Mammary microvascular endothelial cell (primary cell): ENCODE measurements around the gene NAALADL1. TPM values are rescaled to one million over a fixed set of nuclear protein-coding genes. Genes with fewer than 3 reads are reported as not detected.

Experiments used
- total RNA-seq: library from RNA; depleted of rRNA; stranded (reverse); fragments of >200 nt; gene quantifications from 2 replicates; pipeline ENCODE4 v1.2.3, GENCODE V29; 2015

Gene NAALADL1, protein sequence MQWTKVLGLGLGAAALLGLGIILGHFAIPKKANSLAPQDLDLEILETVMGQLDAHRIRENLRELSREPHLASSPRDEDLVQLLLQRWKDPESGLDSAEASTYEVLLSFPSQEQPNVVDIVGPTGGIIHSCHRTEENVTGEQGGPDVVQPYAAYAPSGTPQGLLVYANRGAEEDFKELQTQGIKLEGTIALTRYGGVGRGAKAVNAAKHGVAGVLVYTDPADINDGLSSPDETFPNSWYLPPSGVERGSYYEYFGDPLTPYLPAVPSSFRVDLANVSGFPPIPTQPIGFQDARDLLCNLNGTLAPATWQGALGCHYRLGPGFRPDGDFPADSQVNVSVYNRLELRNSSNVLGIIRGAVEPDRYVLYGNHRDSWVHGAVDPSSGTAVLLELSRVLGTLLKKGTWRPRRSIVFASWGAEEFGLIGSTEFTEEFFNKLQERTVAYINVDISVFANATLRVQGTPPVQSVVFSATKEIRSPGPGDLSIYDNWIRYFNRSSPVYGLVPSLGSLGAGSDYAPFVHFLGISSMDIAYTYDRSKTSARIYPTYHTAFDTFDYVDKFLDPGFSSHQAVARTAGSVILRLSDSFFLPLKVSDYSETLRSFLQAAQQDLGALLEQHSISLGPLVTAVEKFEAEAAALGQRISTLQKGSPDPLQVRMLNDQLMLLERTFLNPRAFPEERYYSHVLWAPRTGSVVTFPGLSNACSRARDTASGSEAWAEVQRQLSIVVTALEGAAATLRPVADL
- total RNA-seq: 6.2 and 18.9 TPM in 2 replicates

DNA sequence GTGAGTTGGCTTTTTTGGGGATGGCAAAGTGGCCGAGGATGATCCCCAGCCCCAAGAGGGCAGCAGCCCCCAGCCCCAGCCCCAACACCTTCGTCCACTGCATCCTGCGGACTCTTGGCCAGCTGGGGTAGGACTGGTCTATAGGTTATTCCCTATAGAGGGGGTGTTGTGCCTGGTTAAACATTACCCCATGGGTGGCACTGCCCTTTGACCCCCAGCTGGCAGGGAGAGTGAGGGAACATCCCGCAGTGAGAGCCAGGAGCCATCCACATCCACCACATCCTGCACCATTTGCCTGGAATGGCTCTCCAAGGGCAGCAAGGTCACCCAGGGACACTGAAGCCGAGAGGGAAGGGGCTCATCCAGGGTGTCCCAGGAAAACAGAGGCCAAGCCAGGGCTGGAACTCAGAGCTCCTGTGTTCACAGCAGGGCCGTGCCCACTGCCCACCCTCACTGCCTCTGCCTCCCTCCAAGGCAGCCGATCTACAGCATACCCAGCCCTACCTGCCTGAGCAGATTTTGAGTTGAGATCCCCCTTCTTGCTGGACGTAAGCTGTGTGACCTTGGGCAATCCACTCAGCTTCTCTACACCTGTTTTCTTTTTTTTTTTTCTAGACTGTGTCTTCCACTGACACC lies at the start of gene NAALADL1:
Gene NAALADL1, minus strand, starts transcription at position 135 of the 636 bp plus-strand sequence. Its CDS starts 32 bp downstream, at position 103.

DNA sequence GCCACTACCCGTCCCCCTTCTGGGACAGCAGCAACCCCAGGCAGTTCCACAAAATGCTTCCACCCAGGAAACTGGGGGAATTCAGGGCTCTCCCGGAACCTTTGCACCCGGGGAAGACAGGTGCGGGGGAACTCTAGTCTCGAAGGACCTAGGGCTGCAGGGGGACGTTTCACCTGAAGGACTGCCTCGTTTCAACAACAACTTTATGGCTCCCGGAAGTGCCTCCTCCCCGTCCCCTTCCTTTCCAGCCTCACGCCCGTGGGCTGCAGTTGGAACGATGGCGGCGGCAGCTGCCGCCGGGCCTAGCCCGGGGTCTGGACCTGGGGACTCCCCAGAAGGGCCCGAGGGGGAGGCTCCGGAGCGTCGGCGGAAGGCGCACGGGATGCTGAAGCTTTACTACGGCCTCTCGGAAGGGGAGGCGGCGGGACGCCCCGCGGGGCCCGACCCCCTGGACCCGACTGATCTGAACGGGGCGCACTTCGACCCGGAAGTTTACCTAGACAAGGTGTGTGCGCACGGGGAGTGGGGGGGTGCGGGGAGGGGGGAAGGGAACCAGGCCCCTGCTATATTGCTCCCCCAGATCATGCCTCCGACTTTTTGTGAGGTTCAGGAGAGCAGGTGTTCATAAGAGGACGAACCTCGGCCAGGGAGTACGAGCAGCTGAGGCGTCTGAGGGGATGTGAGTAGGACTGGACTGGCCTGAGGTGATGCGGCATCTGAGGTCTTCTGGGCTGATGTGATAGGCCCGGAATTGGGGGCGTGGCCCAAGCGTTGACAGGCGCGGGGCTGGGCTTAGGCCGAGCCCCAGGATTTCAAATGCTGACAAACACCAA lies 37.8 kb upstream of the NAALADL1 start, which contains the start of gene VPS51:
Gene VPS51, plus strand, starts transcription at position 241 of the 833 bp plus-strand sequence. Its CDS starts 37 bp downstream, at position 278.

DNA sequence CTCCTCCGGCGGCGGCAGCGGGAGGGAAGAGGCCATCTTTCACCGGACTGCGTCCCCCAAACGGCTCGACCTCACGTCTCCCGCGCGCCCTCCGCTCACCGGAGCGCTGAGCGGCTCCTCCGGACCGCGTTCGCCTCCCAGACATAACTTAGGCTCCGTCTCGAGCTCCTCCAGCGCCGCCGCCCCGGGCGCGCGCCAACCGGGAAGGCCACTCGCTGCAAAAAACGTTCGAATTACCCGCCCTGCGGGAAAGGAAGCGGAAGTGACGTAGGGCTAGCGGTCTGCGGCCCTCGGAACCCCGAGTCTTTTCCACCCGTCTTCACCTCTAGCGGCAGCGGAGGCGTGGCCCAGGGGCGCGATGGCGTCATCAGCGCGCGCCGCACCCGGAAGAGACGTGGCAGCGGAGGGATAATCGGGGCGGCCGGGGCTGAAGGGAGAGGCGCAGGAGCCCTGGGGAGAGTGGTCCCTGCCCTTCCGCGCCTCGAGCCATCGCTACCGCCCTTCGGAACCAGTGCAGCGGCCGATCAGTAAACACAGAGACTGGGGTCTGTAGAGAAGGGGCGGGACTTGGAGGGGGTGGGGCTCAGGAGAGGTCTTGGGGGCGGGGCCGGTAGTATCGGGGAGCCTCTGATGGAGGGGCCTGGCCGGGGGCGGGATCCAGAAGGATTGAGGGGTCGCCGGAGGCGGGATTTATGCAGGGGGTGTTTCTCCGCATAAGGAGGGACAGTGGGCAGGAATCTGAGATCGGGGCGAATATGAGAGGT lies 25.7 kb upstream of the NAALADL1 start, which contains the start of the genes CDCA5 and ZFPL1:
Gene CDCA5, minus strand, starts transcription at position 207 of the 764 bp plus-strand sequence. Its CDS starts 62 bp downstream, at position 145.
Gene ZFPL1, plus strand, starts transcription at position 389 of the 764 bp plus-strand sequence. CDS start 477 bp downstream, outside the sequence.

DNA sequence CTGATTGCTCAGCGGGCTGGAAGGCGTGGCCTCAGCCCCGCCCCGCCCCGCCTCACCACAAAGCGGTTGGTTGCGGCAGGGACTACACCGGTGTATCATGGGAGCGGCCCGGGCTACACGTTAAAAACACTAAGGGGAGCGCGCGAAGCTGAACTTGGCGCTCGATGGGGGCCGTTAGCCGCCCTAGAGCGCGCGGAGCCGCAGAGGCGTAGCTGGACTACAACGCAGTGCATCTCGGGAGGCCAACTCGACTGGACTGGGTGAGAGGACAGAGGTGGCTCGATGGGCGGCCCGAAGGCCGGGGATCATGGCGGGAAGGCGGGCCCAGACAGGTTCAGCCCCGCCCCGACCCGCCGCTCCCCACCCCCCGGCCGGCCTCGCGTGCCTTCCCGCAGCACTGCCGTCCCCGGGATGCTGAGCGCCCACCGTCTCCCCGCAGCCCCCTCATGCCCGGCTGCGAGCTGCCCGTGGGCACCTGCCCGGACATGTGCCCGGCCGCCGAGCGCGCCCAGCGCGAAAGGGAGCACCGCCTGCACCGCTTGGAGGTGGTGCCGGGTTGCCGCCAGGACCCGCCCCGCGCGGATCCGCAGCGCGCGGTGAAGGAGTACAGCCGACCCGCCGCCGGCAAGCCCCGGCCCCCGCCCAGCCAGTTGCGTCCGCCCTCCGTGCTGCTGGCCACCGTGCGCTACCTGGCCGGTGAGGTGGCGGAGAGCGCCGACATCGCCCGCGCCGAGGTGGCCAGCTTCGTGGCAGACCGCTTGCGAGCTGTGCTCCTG lies 17.3 kb downstream of the NAALADL1 start, which contains the start of gene SAC3D1:
Gene SAC3D1, plus strand, starts transcription at position 364 of the 776 bp plus-strand sequence. Its CDS starts 83 bp downstream, at position 447.

DNA sequence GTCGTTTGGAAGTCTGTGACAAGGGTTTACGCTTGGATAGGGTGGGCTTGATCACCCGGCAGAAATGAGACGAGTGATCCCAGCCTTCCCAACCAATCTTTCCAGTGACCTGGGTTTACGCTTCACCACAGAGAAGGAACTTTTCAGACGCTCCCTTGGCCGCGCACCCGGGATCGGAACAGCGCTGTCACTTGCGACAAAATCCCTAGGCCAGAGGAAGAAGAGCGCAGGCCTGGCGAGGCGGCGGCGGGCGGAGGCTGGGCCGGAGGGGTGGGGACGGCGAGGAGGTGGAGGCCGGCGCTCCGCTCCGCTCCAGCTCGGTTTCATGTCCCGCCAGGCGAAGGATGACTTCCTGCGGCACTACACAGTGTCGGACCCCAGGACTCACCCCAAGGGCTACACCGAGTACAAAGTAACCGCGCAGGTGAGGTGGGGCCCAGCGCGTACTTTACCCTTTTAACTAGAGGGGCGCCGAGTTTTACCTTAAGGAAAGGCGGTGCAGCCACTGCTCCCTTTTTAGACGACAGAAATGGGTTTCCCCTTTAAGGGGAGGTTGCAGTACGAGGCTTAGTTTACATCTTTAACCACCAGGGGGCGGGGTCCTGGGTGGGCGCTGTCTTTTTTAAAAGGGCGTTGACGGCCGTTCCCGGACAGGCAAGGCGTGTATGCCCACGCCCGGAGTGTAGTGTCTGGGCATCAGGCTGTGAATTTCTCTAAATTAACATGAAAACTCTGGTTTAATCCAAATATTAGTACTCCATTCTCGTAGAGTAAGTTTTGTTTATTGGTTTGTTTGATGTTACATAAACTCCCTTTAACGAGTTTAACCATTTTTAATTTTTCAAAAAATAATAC lies 30.9 kb downstream of the NAALADL1 start, which contains the start of gene SNX15:
Gene SNX15, plus strand, starts transcription at position 227 of the 855 bp plus-strand sequence. Its CDS starts 99 bp downstream, at position 326.

DNA sequence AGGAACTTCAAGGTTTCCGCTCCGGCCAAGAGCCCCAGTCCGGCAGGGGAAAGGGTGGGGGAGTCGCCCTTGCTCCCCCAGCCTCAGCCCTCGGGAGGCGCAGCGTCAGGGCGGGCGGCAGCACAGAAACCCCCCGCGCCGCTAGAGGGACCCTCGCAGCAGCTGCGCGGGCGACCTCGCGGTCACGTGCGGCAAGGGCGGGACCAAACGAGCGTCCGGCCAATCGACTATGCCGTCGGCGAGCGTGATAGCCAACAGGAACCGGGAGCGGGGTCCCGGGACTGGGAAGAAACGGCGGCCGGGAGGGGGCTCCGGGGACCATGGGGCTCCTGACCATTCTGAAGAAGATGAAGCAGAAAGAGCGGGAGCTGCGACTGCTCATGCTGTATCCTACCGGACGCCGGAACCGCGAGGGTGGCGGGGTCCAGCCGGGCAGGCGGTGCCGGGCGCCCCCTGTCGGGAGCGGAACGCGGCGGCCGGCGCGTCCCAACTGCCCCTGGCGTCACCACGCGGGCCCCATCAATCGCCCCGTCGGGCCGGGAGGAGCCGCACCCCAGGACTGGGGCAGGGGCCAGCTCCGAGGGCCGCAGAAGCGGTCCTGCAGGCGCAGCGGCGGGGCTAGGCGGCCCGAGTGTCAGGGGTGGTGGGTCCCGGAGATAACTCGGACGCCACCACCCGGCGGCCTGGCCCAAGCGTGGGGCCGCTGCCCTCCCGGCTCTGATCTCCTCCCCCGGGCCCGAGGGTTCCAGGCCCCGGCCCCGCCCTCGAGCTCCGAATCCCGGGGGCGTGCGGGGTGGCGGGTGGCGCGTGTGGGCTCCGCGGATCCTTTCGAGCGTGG lies 44.2 kb downstream of the NAALADL1 start, which contains the start of gene ARL2:
Gene ARL2, plus strand, starts transcription at position 273 of the 838 bp plus-strand sequence. Its CDS starts 48 bp downstream, at position 321.

DNA sequence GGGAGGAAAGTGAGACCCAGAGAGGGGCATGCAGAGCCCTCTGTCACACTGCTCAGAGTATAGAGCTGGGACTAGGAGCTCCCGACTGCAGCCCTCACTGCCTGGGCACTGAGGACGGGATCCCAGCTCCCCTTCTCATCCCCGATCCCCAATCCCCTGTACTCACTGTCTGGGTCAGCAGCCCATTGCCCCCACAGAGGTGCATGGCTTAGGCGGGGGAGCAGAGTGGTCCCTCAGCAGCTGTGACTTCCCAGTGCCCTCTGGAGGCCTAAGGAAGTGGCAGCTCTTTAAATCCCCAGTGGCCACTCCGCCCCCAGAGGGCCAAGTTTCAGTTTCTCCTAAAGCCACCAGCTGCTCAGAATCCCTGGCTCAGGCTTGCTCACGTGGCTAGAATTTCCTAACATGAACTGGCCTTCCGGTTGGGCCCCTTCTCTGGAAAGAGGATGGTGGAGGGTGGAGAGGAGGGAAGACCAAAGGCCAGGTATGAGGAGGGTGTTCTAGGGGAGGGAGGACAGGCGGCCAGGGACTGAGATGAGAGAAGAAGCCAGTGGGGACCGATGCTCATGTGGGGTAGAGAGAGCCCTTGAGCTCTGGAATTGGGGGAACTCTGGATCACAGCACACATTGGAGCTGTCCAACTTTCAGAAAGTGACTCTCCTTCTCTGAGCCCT lies 61.5 kb downstream of the NAALADL1 start, which contains the start of gene BATF2:
Gene BATF2, minus strand, starts transcription at position 262 of the 671 bp plus-strand sequence. Its CDS starts 57 bp downstream, at position 205.

Other genes with a start within 250 kb of the NAALADL1 start
- 19.1 and 22.2 TPM in 2 replicates for gene MEN1, start 248.0 kb downstream of the NAALADL1 start, total RNA-seq
- 0.33 and 0.49 TPM in 2 replicates for gene CDC42BPG, start 213.9 kb downstream of the NAALADL1 start, total RNA-seq
- 84.5 and 91.1 TPM in 2 replicates for gene EHD1, start 179.9 kb downstream of the NAALADL1 start, total RNA-seq
- gene ATG2A, start 141.3 kb downstream of the NAALADL1 start, total RNA-seq: 22.2 and 27.4 TPM in 2 replicates
- 23.6 and 27.2 TPM in 2 replicates for gene PPP2R5B, start 133.9 kb downstream of the NAALADL1 start, total RNA-seq
- not detected in 2 replicates for gene GPHA2, start 122.7 kb downstream of the NAALADL1 start, total RNA-seq
- gene MAJIN, start 86.4 kb downstream of the NAALADL1 start, total RNA-seq: not detected in 2 replicates
- gene BATF2, start 61.6 kb downstream of the NAALADL1 start, total RNA-seq: 4.4 and 7.9 TPM in 2 replicates
- gene ARL2, start 44.4 kb downstream of the NAALADL1 start, total RNA-seq: 167 and 184 TPM in 2 replicates
- gene SNX15, start 31.1 kb downstream of the NAALADL1 start, total RNA-seq: 17.1 and 17.3 TPM in 2 replicates
- gene SAC3D1, start 17.3 kb downstream of the NAALADL1 start, total RNA-seq: 28.0 and 37.5 TPM in 2 replicates
- 20.7 and 21.8 TPM in 2 replicates for gene CDCA5, start 25.5 kb upstream of the NAALADL1 start, total RNA-seq
- gene ZFPL1, start 25.7 kb upstream of the NAALADL1 start, total RNA-seq: 49.2 and 62.0 TPM in 2 replicates
- gene VPS51, start 37.7 kb upstream of the NAALADL1 start, total RNA-seq: 259 and 334 TPM in 2 replicates
- 8.5 and 17.0 TPM in 2 replicates for gene TM7SF2, start 53.3 kb upstream of the NAALADL1 start, total RNA-seq
- 12.4 and 15.7 TPM in 2 replicates for gene ZNHIT2, start 59.1 kb upstream of the NAALADL1 start, total RNA-seq
- gene FAU, start 63.6 kb upstream of the NAALADL1 start, total RNA-seq: 504 and 675 TPM in 2 replicates
- gene MRPL49, start 63.8 kb upstream of the NAALADL1 start, total RNA-seq: 64.6 and 81.9 TPM in 2 replicates
- gene SYVN1, start 76.0 kb upstream of the NAALADL1 start, total RNA-seq: 14.9 and 17.2 TPM in 2 replicates
- not detected in 2 replicates for gene SPDYC, start 111.7 kb upstream of the NAALADL1 start, total RNA-seq
- 243 and 266 TPM in 2 replicates for gene CAPN1, start 123.4 kb upstream of the NAALADL1 start, total RNA-seq
- 11.4 and 19.0 TPM in 2 replicates for gene POLA2, start 203.4 kb upstream of the NAALADL1 start, total RNA-seq